Nephron progenitor cell (in vitro differentiated cells): ENCODE results near the gene PADI2.

Experiments
- DNase-seq: peaks from one replicate; pipeline ENCODE4 v3.0.0; 2021
- H3K27ac Mint-ChIP-seq: 2 replicates; pipeline ENCODE4 v1.8.0; 2021; ENCODE audit warnings: mild to moderate bottlenecking, moderate library complexity, mixed read lengths
- H3K27me3 Mint-ChIP-seq: 2 replicates; pipeline ENCODE4 v1.8.0; 2021; ENCODE audit warnings: mild to moderate bottlenecking, low read depth, mixed read lengths; ENCODE audit not compliant: poor library complexity
- H3K36me3 Mint-ChIP-seq: 2 replicates; pipeline ENCODE4 v1.8.0; 2021; ENCODE audit warnings: low read depth, mixed read lengths
- H3K4me1 Mint-ChIP-seq: 2 replicates; pipeline ENCODE4 v1.8.0; 2021; ENCODE audit warnings: mixed read lengths
- H3K4me3 Mint-ChIP-seq: 2 replicates; pipeline ENCODE4 v1.8.0; 2021; ENCODE audit warnings: mild to moderate bottlenecking, moderate library complexity, mixed read lengths
- H3K9me3 Mint-ChIP-seq: 2 replicates; pipeline ENCODE4 v1.8.0; 2021; ENCODE audit warnings: mild to moderate bottlenecking, moderate library complexity, mixed read lengths
- TF ChIP-seq, protein P1 (sequence below): fragments of 200-600 bp; sonication (generic); IDR thresholded peaks from 2 replicates; pipeline ENCODE4 v1.5.0; 2021; ENCODE audit warnings: antibody characterized with exemption

PADI2 gene

GRCh38 chr1:17143760-17144159, 24.5 kb upstream of the PADI2 start:
- no peak overlapping the region for H3K27ac Mint-ChIP-seq
- peaks cover 28% of the 10 kb centered on the region for H3K27me3 Mint-ChIP-seq
- TF ChIP-seq, protein P1, sequence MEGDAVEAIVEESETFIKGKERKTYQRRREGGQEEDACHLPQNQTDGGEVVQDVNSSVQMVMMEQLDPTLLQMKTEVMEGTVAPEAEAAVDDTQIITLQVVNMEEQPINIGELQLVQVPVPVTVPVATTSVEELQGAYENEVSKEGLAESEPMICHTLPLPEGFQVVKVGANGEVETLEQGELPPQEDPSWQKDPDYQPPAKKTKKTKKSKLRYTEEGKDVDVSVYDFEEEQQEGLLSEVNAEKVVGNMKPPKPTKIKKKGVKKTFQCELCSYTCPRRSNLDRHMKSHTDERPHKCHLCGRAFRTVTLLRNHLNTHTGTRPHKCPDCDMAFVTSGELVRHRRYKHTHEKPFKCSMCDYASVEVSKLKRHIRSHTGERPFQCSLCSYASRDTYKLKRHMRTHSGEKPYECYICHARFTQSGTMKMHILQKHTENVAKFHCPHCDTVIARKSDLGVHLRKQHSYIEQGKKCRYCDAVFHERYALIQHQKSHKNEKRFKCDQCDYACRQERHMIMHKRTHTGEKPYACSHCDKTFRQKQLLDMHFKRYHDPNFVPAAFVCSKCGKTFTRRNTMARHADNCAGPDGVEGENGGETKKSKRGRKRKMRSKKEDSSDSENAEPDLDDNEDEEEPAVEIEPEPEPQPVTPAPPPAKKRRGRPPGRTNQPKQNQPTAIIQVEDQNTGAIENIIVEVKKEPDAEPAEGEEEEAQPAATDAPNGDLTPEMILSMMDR, result no peak
- no peaks in the 10 kb centered on the region for H3K9me3 Mint-ChIP-seq
- no peaks in the 10 kb centered on the region for H3K36me3 Mint-ChIP-seq
- H3K4me3 Mint-ChIP-seq, result no peak overlapping the region
- no peaks in the 10 kb centered on the region for H3K4me1 Mint-ChIP-seq
- no peak for DNase-seq

DNA sequence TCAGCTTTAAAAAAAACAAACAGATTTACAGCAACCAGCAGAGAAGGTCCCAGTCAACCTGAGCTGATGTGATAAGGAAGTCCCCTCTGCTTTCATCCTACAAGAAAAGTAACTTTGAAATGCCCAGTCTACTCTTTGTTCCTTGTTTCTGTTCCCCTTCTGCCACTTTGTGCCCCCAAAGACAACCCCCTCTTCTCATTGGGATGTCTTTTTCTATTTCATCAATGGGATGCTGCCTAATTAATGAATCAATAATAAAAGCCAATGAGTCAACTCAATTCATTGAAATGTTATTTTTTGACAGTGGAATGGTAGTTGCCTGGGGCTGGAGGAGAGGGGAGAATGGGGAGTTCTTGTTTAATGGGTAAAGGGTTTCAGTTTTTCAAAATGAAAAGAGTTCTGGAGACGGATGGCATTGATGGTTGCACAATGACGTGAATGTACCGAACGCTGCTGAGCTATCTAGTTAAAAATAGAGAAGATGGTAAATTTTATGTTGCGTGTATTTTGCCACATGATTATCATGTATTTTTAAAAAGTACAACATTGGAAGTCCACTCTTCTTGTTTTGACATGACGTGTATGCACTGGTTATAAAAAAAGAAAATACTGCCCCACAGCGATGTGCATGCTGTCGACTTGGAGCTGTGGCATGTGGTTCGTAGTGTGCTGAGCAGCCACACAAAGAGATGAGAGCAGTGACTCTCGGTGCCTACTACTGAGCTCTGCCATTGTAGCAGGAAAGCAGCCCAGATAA, 22.4 kb upstream of the PADI2 start:
- no peaks in the 10 kb centered on the region for H3K9me3 Mint-ChIP-seq
- H3K4me3 Mint-ChIP-seq, result no peak overlapping the region
- H3K27me3 Mint-ChIP-seq, result peaks cover 26% of the 10 kb centered on the region
- TF ChIP-seq, protein P1, result no peak
- no peak for DNase-seq
- no peaks in the 10 kb centered on the region for H3K36me3 Mint-ChIP-seq
- H3K27ac Mint-ChIP-seq, result no peak overlapping the region
- H3K4me1 Mint-ChIP-seq, result no peaks in the 10 kb centered on the region

- peaks cover 4% of the 10 kb centered on the region for H3K9me3 Mint-ChIP-seq
- TF ChIP-seq, protein P1, result no peak
- no peak overlapping the region for H3K27ac Mint-ChIP-seq
- H3K27me3 Mint-ChIP-seq, result peaks cover 30% of the 10 kb centered on the region
- H3K4me1 Mint-ChIP-seq, result no peaks in the 10 kb centered on the region
- DNase-seq, result no peak
- no peaks in the 10 kb centered on the region for H3K36me3 Mint-ChIP-seq
- no peak overlapping the region for H3K4me3 Mint-ChIP-seq
Observed at GRCh38 chr1:17140279-17140678, 21.0 kb upstream of the PADI2 start.

- no peaks in the 10 kb centered on the region for H3K36me3 Mint-ChIP-seq
- no peak overlapping the region for H3K27ac Mint-ChIP-seq
- DNase-seq, result no peak
- H3K4me3 Mint-ChIP-seq, result no peak overlapping the region
- TF ChIP-seq, protein P1, result no peak
- H3K27me3 Mint-ChIP-seq, result peaks cover 32% of the 10 kb centered on the region
- peaks cover 4% of the 10 kb centered on the region for H3K9me3 Mint-ChIP-seq
- H3K4me1 Mint-ChIP-seq, result peaks cover 3% of the 10 kb centered on the region
Observed at GRCh38 chr1:17139637-17140036, 20.4 kb upstream of the PADI2 start.

DNA sequence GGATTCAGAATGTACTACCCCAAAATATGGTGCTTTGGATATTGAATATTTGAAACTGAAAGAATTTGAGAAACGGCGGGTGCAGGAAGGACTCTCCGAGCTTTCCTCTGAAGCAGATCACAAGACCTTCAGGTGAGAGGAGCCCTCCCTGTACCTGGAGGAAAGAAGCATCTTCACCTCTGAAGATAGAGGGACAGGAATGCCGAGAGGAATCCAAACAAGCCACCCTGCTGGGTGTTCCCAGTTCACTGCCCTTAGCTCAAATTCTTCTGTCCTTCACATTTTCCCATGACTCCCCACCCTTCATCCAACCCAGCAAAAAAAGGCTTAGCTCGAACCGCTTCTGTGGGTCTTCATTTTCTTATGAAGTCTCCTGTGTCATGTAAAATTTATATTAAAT, 18.2 kb upstream of the PADI2 start:
- Mint-ChIP-seq H3K36me3 (no peaks in the 10 kb centered on the region), H3K27me3 (peaks cover 32% of the 10 kb centered on the region), H3K4me3 (no peak overlapping the region), H3K27ac (no peak overlapping the region), H3K4me1 (peaks cover 12% of the 10 kb centered on the region), H3K9me3 (peaks cover 4% of the 10 kb centered on the region)
- no peak for DNase-seq
- TF ChIP-seq, protein P1, result no peak

- no peak overlapping the region for H3K4me3 Mint-ChIP-seq
- peaks cover 4% of the 10 kb centered on the region for H3K9me3 Mint-ChIP-seq
- no peak for DNase-seq
- H3K4me1 Mint-ChIP-seq, result peaks cover 12% of the 10 kb centered on the region
- H3K36me3 Mint-ChIP-seq, result no peaks in the 10 kb centered on the region
- H3K27me3 Mint-ChIP-seq, result peaks cover 29% of the 10 kb centered on the region
- no peak overlapping the region for H3K27ac Mint-ChIP-seq
- TF ChIP-seq, protein P1, result no peak
Observed at GRCh38 chr1:17136936-17137335, 17.7 kb upstream of the PADI2 start.
